NCI-H1092 (cell line): Measurements from ENCODE around the gene TMEM53.
A peak's percentile ranks its signal among the peaks of the same experiment; 100 is the strongest.

ENCODE experiments used
- DNase-seq: peaks from one replicate; lab custom pipeline; 2025; lab: John Stamatoyannopoulos, UW

The TMEM53 gene

GRCh38 chr1:44646261-44647110, 27.8 kb downstream of the TMEM53 start:
- DNase-seq, result no peak

GRCh38 chr1:44645476-44646244, 28.6 kb downstream of the TMEM53 start:
- no peak for DNase-seq

GRCh38 chr1:44644806-44645205, 29.5 kb downstream of the TMEM53 start:
- DNase-seq, result no peak

- DNase-seq, result peak; percentile 84
Observed at GRCh38 chr1:44643721-44644334, 30.5 kb downstream of the TMEM53 start.

GRCh38 chr1:44642925-44643324, 31.4 kb downstream of the TMEM53 start:
- no peak for DNase-seq

GRCh38 chr1:44642255-44642654, 32.0 kb downstream of the TMEM53 start:
- no peak for DNase-seq

GRCh38 chr1:44641126-44642102, 32.9 kb downstream of the TMEM53 start:
- DNase-seq, result no peak

- DNase-seq, result peak; percentile 74
Observed at GRCh38 chr1:44640200-44640853, 34.0 kb downstream of the TMEM53 start.

GRCh38 chr1:44637702-44638411, 36.4 kb downstream of the TMEM53 start:
- DNase-seq, result no peak

GRCh38 chr1:44636688-44637598, 37.3 kb downstream of the TMEM53 start:
- DNase-seq, result peak; percentile 83

GRCh38 chr1:44636083-44636687, 38.1 kb downstream of the TMEM53 start:
- no peak for DNase-seq

- no peak for DNase-seq
Observed at GRCh38 chr1:44635439-44635838, 38.8 kb downstream of the TMEM53 start.

GRCh38 chr1:44634606-44635189, 39.6 kb downstream of the TMEM53 start:
- DNase-seq, result no peak

GRCh38 chr1:44632598-44632997, 41.7 kb downstream of the TMEM53 start:
- DNase-seq, result no peak

- DNase-seq, result peak; percentile 84
Observed at GRCh38 chr1:44631647-44632539, 42.4 kb downstream of the TMEM53 start.

- DNase-seq, result no peak
Observed at GRCh38 chr1:44631333-44631646, 43.0 kb downstream of the TMEM53 start.

- no peak for DNase-seq
Observed at GRCh38 chr1:44630116-44630515, 44.2 kb downstream of the TMEM53 start.
